Right renal cortex interstitium (tissue), 3 donors: ENCODE results near the gene TRPV5. TPM values are rescaled to one million over a fixed set of nuclear protein-coding genes. Genes with fewer than 3 reads are reported as not detected.
"Not testable (repeated sequence)": the region's sequence is repeated elsewhere in the genome, so short reads cannot be mapped to it uniquely, and the experiment has no call there.

Experiments used
- DNase-seq, 3 donors: peaks; one replicate each; pipeline ENCODE4 v3.0.0-alpha.2; 2013; ENCODE audit warnings: low read depth in 3 of 3, low spot score in 2 of 3
- polyA plus RNA-seq, 3 donors: library from polyadenylated mRNA; unstranded; fragments of 120-200 nt; gene quantifications; one replicate each; pipeline ENCODE4 v1.2.1, GENCODE V29; 2013; ENCODE audit not compliant: insufficient read length in 3 of 3

The TRPV5 gene
- polyA plus RNA-seq: under 1 TPM; 0.76 to 0.87 (median 0.83) TPM

DNA sequence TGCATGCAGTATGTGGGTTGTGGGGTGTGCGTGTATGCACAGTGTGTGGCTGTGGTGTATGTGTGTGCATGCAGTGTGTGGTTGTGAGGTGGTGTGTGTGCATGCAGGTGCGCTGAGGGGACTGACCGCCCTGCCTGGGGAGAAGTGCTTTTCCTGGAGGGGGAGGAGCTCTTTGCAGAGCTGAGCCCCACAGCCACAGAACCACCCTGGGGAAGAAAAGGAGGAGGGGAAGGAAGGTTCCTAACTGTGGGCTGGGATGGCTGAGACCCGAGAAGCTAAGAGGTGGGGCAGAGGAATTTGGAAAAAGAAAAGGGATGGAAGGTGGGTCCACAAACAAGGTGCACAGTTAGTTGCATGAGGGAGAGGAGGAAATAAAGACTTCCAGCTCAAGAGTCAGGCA, at the start of gene TRPV5:
TSS of gene TRPV5 (minus strand) at position 123 of the 400 bp plus-strand sequence. CDS start 287 bp downstream, outside the sequence.
- DNase-seq: no peak

DNA sequence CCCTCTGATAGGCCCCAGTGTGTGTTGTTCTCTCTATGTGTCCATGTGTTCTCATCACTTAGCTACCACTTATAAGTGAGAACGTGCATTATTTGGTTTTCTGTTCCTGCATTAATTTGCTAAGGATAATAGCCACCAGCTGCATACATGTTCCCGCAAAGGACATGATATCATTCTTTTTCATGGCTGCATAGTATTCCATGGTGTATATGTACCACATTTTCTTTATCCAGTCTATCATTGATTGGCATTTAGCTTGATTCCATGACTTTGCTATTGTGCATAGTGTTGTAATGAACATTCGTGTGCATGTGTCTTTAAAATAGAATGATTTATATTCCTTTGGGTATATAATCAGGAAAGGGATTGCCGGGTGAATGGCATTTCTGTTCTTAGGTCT, 44.9 kb upstream of the TRPV5 start:
- DNase-seq: not testable (repeated sequence)

DNA sequence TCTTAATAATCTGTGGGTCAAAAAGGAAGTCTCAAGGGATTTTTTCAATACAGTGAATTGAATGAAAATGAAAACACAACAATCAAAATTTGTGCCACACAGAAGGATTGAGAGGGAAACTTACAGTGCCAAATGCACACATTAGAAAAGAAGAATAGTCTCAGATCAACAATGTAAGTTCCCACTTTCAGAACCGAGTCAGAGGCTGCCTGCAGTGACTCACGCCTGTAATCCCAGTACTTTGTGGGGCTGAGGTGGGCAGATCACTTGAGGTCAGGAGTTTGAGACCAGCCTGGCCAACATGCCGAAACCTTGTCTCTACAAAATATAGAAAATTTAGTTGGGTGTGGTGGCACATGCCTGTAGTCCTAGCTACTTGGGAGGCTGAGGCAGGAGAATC, 41.1 kb upstream of the TRPV5 start:
- no peak for DNase-seq

DNA sequence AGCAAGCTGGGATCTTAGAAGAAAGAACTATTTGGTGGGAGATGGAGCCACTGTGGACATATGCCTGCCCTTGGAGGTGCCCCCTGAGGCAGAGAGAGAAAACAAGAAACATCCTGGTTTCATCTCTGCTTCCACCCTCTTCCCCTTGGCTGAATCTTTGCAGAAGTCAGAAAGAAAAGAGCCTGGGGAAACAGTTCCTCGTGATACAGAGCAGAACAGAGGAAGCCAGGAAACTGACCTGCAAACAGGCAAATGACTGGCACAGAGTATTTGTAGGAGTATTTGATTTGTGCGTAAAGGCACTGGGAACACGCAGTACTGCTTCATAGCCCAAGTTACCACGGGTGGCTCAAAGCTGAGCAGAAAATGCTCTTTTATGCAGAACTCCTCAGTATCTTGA, 35.6 kb upstream of the TRPV5 start:
- no peak for DNase-seq

DNA sequence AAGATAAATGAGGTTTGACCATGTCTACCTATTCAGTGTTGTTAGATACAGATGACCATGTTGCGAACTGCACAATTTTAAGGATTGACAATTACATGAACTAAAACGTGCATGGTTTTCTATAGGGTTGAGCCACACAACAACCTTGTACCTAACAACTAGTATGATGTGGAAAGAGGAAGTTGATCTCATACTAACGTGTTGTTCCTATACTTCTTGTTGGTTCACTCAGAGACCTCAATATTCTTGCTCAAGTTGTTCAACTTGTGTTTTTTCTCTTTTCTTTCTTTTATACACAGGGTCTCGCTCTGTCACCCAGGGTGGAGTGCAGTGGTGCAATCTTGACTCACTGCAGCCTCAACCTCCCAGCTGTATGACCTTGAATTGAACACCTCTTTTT, 34.7 kb upstream of the TRPV5 start:
- DNase-seq: no peak

GRCh38 chr7:142964502-142965246, 31.1 kb upstream of the TRPV5 start:
- DNase-seq: no peak

DNA sequence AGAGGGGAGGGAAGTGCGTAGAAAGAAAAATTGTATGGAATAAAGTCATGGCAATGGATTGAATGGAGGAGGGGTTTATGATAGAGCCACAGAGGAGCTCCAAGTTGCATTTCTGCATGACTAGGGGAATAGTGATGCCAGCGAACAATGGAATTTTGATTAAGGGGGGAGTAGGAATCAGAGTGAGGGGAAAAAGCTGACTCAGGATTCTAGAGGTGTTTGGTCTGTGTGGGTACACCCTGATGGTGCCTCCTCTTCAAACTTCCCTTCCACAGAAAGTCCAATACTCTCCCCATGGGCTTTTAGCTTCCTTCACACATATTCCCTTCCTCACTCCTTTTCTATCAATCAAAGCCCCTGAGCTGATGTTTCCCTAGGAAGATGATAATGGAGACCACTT, 30.4 kb upstream of the TRPV5 start:
- no peak for DNase-seq

GRCh38 chr7:142962991-142963390, 29.4 kb upstream of the TRPV5 start:
- DNase-seq: peak in 2 of 3 donors; percentile 4 to 8

DNA sequence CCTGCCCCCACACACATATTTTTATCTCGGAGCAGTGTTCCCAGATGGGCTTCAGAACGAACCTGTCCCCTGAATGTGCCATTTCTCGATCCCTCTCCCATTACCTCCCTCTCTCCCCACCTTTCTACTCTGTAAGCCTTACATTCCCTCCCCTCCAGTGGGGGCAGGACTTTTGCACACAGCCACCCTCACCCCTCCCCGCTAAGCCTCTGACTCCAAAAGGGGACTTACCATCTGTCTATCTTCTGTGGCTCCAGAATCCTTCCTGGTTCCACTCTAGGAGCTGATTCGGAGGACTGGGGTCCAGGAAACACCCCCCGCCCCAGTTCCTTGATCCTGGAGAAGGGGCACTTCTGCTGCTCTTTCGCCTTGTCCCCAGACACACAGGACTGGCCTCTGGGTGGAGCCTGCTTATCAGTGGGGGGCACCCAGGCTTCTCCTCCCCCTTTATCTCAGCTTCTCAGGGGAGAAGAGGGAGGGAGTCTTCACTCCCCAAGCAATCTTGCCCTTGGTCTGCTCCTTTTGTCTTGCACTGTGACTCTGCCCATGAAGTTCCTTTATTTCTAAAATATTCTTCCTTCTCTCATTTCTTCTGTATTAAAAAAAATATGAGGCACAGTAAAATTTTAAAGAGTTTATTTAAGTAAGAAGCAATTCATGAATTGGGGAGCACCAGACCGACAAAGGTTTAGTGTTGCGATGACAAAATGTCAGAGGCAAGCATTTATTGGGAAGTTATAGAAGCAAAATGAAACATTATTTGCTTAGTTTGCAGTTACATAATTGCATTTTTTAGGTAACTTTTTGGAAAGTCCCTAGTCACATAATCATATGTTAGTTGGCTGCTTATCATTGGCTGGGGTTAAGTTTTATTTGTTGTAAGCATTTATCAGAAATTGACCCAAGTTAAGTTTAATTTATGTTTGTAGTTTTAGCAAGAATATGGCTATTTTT, 28.7 kb upstream of the TRPV5 start, which contains the start of gene KEL:
TSS of gene KEL (minus strand) at position 391 of the 954 bp plus-strand sequence. CDS start at position 234, 157 bp downstream.
- no peak for DNase-seq

DNA sequence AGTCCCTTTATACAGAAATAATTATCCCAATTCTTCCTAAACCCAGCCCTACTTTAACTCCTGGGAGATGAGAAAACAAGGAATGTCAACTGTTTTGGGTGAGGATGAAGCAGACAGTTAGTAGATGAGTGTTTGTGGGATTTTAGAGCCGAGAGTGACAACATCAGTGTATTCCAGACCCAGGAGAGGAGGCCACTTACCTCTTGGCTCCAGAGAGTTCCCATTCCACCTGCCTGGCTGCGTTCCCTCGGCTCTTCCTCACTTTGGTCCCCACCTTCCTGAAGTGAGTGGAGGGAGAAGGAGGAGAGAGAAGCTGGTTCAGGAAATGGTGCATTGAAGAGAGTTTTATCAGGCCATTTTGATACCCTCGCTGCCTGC, 28.0 kb upstream of the TRPV5 start:
- DNase-seq: no peak

- no peak for DNase-seq
These were observed 27.5 kb upstream of the TRPV5 start for GRCh38 chr7:142960955-142961512.

DNA sequence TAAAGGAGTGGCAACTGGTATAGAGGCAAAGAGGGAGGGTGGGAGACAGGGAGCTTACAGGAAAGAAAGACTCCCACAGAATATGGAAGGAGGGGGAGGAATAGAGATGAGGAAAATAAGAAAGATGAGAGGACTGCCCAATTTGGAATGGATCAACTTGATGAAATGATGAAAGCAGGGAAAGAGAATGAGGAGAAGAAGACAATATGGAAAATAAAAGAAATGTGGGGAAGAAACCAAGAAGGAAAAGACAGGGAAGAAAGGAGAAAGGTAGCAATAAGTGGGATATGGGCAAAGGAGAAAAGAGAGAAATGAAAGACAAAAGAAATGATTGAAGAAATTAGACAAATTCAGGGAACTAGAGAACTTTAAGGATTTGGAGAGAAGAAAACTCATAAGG, 25.7 kb upstream of the TRPV5 start:
- DNase-seq: no peak

GRCh38 chr7:142957723-142958122, 24.2 kb upstream of the TRPV5 start:
- no peak for DNase-seq

- no peak for DNase-seq
These were observed 23.5 kb upstream of the TRPV5 start for GRCh38 chr7:142956951-142957623.

DNA sequence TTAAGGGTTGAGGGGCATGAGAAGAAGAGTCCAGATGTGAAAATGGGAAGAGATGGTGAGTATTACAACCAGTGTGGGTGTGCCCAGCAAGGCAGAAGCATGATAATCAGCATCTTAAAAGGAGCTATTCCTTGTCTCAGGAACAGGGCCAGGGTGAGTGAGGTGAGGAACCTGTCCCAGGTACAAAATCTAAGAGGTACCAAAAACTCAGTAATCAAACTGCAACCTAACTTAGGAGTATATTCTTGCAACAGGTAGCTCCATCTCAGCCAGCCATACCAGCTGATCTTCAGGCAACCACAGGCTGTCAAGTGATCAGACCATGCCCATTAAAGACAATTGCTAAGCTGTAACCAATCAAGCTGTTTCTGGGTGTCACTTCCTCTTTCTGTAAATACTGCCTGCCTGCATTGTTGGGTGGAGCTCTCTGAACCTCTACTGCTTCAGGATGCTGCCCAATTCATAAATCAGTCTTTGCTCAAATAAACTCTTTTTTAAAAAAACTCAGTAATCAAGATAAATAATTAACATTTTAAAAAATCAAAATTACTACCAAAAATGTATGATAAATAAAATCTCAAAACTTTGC, 21.2 kb upstream of the TRPV5 start:
- DNase-seq: no peak

DNA sequence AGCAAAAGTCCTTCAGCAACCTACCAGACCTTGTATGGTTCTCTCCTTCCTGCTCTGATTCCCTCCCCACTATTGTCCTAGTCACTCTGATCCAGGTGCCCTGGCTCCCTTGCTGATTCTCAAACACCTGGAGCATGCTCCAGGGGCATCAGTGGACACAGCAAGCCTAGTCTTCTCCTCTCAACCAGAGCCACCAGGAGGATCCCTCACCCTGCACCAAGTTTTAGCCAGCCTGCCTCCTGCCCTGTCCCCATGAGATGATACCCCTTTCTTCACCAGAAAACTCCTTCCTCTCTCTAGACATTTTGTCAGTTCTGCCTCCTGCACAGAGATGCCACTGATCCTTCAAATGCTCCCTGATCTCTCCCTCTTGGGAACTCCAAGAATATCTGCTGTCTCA, 16.7 kb upstream of the TRPV5 start:
- no peak for DNase-seq

- DNase-seq: no peak
These were observed 15.1 kb upstream of the TRPV5 start for GRCh38 chr7:142948603-142949002.

DNA sequence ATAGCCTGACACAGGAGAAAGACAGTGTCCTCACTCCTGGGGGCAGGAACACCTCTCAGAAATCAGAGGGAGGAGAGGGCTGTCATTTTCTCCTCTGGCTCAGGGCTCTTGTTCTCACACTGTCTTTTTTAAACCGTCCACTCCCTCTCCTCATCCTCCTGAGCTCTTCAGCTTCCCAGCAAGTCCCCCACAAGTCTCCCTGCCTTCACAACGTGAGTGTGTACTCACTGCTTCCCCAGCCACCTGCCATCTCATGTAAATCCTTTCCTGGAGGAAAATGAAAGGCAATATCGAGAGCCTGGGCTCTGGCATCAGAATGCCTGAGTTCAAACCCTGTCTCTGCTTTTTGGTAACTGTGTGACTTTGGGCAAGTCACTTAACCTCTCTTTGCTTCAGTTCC, 11.5 kb upstream of the TRPV5 start:
- no peak for DNase-seq

DNA sequence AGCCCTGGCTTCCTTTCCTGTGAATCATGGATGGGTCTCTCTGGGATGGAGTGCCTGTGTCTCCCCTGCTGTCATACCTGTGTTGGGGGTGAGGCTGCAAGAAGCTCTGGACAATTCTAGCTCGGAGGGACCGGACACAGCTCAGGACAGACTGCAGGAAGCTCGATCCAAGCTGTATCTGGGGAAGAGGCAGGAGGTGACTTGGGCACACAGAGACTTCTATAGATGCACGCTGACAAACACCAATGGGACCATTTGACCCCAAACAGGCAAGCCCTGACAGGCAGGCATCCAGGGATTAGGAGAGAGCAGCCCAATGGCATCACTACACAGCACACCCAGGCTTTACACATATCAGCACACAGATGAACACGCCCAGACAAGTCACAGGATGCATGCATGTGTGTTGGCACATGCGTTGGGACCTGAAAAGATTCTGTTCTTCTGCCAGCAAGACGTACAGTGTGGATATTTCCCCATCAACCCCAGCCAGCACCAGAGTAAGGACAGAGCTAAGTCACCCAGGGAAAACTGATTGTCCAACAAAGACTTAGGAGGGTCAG, 10.2 kb upstream of the TRPV5 start:
- no peak for DNase-seq

- DNase-seq: no peak
These were observed 9.2 kb upstream of the TRPV5 start for GRCh38 chr7:142942746-142943145.
